Endothelial cell of umbilical vein (primary cell): Measurements from ENCODE around the gene IQCE. TPM values are rescaled to one million over a fixed set of nuclear protein-coding genes. Genes with fewer than 3 reads are reported as not detected.

ENCODE experiments used
- BruUV-seq: library from RNA; stranded (reverse); fragments of 400-500 nt; replicated peaks from 2 replicates; lab custom pipeline; 2021; lab: Mats Ljungman, UMichigan
- CTCF ChIA-PET: fragments of 300-600, 350-600 bp; sonication (Branson Sonifier 250); formaldehyde crosslinking; loops from one replicate; lab custom pipeline; 2021; ENCODE audit warnings: antibody characterized with exemption, inconsistent platforms; lab: Charles Lee
- POLR2A ChIA-PET: fragments of 300-600, 350-600 bp; sonication (Branson Sonifier 250); formaldehyde crosslinking; loops from one replicate; lab custom pipeline; 2021; ENCODE audit warnings: antibody characterized with exemption, inconsistent platforms; lab: Charles Lee
- DNase-seq: peaks from one replicate; pipeline ENCODE4 v3.0.0-alpha.2; 2011; ENCODE audit warnings: low read depth, low spot score
- FAIRE-seq: peaks from 2 replicates; lab custom pipeline; 2011; peaks lifted over from hg19 to GRCh38; lab: Jason Lieb, UNC
- H2AFZ ChIP-seq: 2 replicates; pipeline ENCODE4 v1.6.0; 2012; ENCODE audit warnings: low read depth, low read length, control low read depth, inconsistent platforms
- H3K27ac ChIP-seq: 2 replicates; pipeline ENCODE4 v1.5.1; 2011; ENCODE audit warnings: low read depth, mild to moderate bottlenecking, control low read depth, low read length, moderate library complexity; ENCODE audit not compliant: insufficient read depth
- H3K27me3 ChIP-seq, 2 experiments: 2 replicates each; pipeline versions ENCODE4 v1.6.0 to v1.6.1; 2011; ENCODE audit warnings: low read length in 2 of 2, mixed read lengths in 1 of 2; ENCODE audit not compliant: control insufficient read depth in 2 of 2, insufficient read depth in 2 of 2
- H3K36me3 ChIP-seq, 2 experiments: 2 replicates in 1 of 2; 3 replicates in 1 of 2; pipeline ENCODE4 v1.5.1; 2011; ENCODE audit warnings: low read length in 2 of 2, mild to moderate bottlenecking in 1 of 2, moderate library complexity in 1 of 2; ENCODE audit not compliant: control insufficient read depth in 2 of 2, insufficient read depth in 2 of 2; ENCODE audit errors: extremely low read depth in 1 of 2
- H3K4me1 ChIP-seq: 3 replicates; pipeline ENCODE4 v1.5.1; 2011; ENCODE audit warnings: mild to moderate bottlenecking, low read length; ENCODE audit not compliant: control insufficient read depth, insufficient read depth; ENCODE audit errors: extremely low read depth
- H3K4me2 ChIP-seq: 2 replicates; pipeline ENCODE4 v1.6.1; 2011; ENCODE audit warnings: low read length, control low read depth, mixed read lengths; ENCODE audit not compliant: insufficient read depth
- H3K4me3 ChIP-seq, 3 experiments: fragments of 200-600 bp in 1 of 3; sonication (generic), shearing (Covaris generic) in 1 of 3; replicated peaks in 1 of 3; 2 replicates each; pipeline ENCODE4 v1.5.1; 2011 to 2016; ENCODE audit warnings: control low read depth in 3 of 3, low read length in 3 of 3, mild to moderate bottlenecking in 2 of 3, inconsistent platforms in 1 of 3, low read depth in 1 of 3, moderate library complexity in 1 of 3; ENCODE audit not compliant: insufficient read depth in 1 of 3
- H3K79me2 ChIP-seq: 2 replicates; pipeline ENCODE4 v1.6.0; 2012; ENCODE audit warnings: low read length, inconsistent platforms; ENCODE audit not compliant: control insufficient read depth, insufficient read depth
- H3K9ac ChIP-seq: replicated peaks from 2 replicates; pipeline ENCODE3; 2011; ENCODE audit warnings: low read length, control low read depth; ENCODE audit not compliant: insufficient read depth; ENCODE audit errors: extremely low read depth
- H3K9me1 ChIP-seq: replicated peaks from 3 replicates; pipeline ENCODE4 v1.6.0; 2011; ENCODE audit warnings: mild to moderate bottlenecking, low read length; ENCODE audit not compliant: control insufficient read depth, insufficient read depth; ENCODE audit errors: extremely low read depth
- H3K9me3 ChIP-seq: replicated peaks from 2 replicates; pipeline ENCODE4 v1.5.1; 2012; ENCODE audit warnings: low read length, inconsistent platforms; ENCODE audit not compliant: control insufficient read depth, insufficient read depth
- H4K20me1 ChIP-seq: replicated peaks from 2 replicates; pipeline ENCODE3; 2011; ENCODE audit warnings: mild to moderate bottlenecking, low read length; ENCODE audit not compliant: control insufficient read depth, insufficient read depth; ENCODE audit errors: extremely low read depth
- EZH2 ChIP-seq: IDR thresholded peaks from 2 replicates; pipeline ENCODE4 v1.6.1; 2012; ENCODE audit warnings: borderline replicate concordance, low read depth, mild to moderate bottlenecking, moderate library complexity, low read length, inconsistent platforms; ENCODE audit not compliant: severe bottlenecking
- FOS ChIP-seq: IDR thresholded peaks from 2 replicates; pipeline ENCODE4 v1.6.1; 2011; ENCODE audit warnings: mild to moderate bottlenecking, low read length, moderate library complexity, borderline replicate concordance; ENCODE audit not compliant: insufficient read depth
- GATA2 ChIP-seq: IDR thresholded peaks from 2 replicates; pipeline ENCODE4 v1.7.0; 2011; ENCODE audit warnings: low read depth, mild to moderate bottlenecking, moderate library complexity, mixed read lengths, low read length; ENCODE audit not compliant: insufficient read length, insufficient read depth
- JUN ChIP-seq: IDR thresholded peaks from 2 replicates; pipeline ENCODE4 v1.6.1; 2011; ENCODE audit warnings: borderline replicate concordance, low read depth; ENCODE audit not compliant: insufficient read length, insufficient read depth
- MAX ChIP-seq: IDR thresholded peaks from 2 replicates; pipeline ENCODE4 v1.6.1; 2011; ENCODE audit not compliant: insufficient read depth, insufficient read length
- MYC ChIP-seq: IDR thresholded peaks from one replicate; pipeline ENCODE4 v1.6.1; 2011; ENCODE audit warnings: mild to moderate bottlenecking, low read depth, low read length
- POLR2A ChIP-seq: IDR thresholded peaks from 2 replicates; pipeline ENCODE4 v1.6.1; 2012; ENCODE audit warnings: low read depth, mild to moderate bottlenecking, control low read depth, low read length
- POLR2AphosphoS5 ChIP-seq: IDR thresholded peaks from 2 replicates; pipeline ENCODE4 v1.6.1; 2012; ENCODE audit warnings: low read depth, mild to moderate bottlenecking, control low read depth, low read length, moderate library complexity; ENCODE audit not compliant: insufficient read depth
- dilution Hi-C: fragments of 300-500 bp; cut with MboI; formaldehyde crosslinking; loops from one replicate; pipeline ENCODE4 v1.15.0; 2019; ENCODE audit warnings: low sequenced_read_pairs; ENCODE audit not compliant: extremely low pct_ligation_motif_present
- intact Hi-C: fragments of 100-400 bp; cut with micrococcal nuclease; formaldehyde crosslinking; loops from one replicate; pipeline ENCODE4 v1.10.0; 2022
- polyA plus RNA-seq, 4 experiments: library from polyadenylated mRNA; depleted of rRNA in 3 of 4; stranded (reverse) in 3 of 4; unstranded in 1 of 4; fragments of >200 nt; gene quantifications; 2 replicates each; pipeline versions ENCODE4 v1.2.1 to v1.2.3, GENCODE V29; 2011 to 2012; ENCODE audit warnings: missing spikeins in 1 of 4
- total RNA-seq: library from RNA; stranded (reverse); gene quantifications from 2 replicates; pipeline ENCODE4 v1.2.3, GENCODE V29; 2021
- TF ChIP-seq, protein P1 (sequence below), 2 donors: IDR thresholded peaks; 1 replicate in 1 of 2; 2 replicates in 1 of 2; pipeline ENCODE4 v1.5.1; 2011; ENCODE audit warnings: low read length in 2 of 2, mild to moderate bottlenecking in 2 of 2, moderate library complexity in 2 of 2, control low read depth in 1 of 2, inconsistent platforms in 1 of 2, low read depth in 1 of 2; ENCODE audit not compliant: insufficient read depth in 1 of 2; ENCODE audit errors: extremely low read depth in 1 of 2

The IQCE gene
- total and polyA plus RNA-seq, 2 donors (not counting 3 experiments of a cell fraction or from before 2014, with no cell fraction given), result 4.9 to 14.5 TPM

DNA sequence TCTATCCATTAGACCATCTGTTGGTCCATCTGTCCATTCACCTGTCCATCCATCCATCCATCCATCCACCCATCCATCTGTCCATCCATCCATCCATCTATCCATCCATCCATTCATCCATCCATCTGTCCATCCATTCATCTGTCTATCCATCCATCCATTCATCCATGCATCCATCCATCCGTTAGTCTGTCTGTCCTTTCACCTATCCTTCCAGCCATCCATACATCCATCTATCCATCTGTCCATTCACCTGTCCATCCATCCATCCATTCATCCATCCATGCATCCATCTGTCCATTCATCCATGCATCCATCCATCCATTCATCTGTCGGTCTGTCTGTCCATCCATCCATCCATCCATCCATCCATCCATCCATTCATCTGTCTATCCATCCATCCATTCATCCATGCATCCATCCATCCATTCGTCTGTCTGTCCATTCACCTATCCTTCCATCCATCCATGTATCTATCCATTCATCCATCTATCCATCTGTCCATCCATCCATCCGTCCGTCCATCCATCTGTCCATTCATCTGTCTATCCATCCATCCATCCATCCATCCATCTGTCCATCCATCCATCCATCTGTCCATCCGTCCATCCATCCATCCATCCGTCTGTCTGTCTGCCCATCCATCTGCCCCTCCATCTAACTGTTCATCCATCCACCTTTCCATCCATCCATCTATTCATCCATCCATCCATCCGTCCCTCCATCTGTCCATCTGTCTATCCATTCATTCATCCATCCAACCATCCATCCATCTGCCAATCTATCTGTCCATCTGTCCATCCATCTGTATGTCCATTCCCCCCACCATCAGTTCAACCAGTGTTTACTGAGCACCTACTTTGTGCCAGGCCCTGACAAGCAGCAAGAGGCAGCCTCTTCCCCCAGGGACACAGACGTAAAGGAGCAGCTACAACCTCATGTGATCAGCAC is 44.0 kb upstream of the IQCE start:
- H3K9me3 ChIP-seq, result no peaks in the 10 kb centered on the region
- no peak overlapping the region for H2AFZ ChIP-seq
- H3K27me3 ChIP-seq, result no peaks in the 10 kb centered on the region
- H3K9me1 ChIP-seq, result no peaks in the 10 kb centered on the region
- FAIRE-seq (no peak), DNase-seq (no peak)
- no peaks in the 10 kb centered on the region for H3K36me3 ChIP-seq
- H3K27ac ChIP-seq, result no peak overlapping the region
- intact Hi-C loops (no loop called here), dilution Hi-C loops (no loop called here)
- H3K4me2 ChIP-seq, result no peak overlapping the region
- H3K9ac ChIP-seq, result no peak overlapping the region
- ChIA-PET CTCF (no interaction called here), POLR2A (no interaction called here)
- no peaks in the 10 kb centered on the region for H3K79me2 ChIP-seq
- no peak for TF ChIP-seq GATA2
- BruUV-seq, result no TSS peak
- H3K4me1 ChIP-seq, result peaks cover 24% of the 10 kb centered on the region
- no peak overlapping the region for H3K4me3 ChIP-seq
- H4K20me1 ChIP-seq, result no peaks in the 10 kb centered on the region

GRCh38 chr7:2515424-2516193 is 43.2 kb upstream of the IQCE start:
- H3K4me1 ChIP-seq, result peaks cover 25% of the 10 kb centered on the region
- POLR2A ChIA-PET, result no interaction called here
- FAIRE-seq, result no peak

More at GRCh38 chr7:2515424-2516193, 43.2 kb upstream of the IQCE start:
- Histone ChIP-seq H4K20me1 (no peaks in the 10 kb centered on the region), H3K9me3 (no peaks in the 10 kb centered on the region), H2AFZ (no peak overlapping the region), H3K9me1 (no peaks in the 10 kb centered on the region), H3K36me3 (no peaks in the 10 kb centered on the region), H3K79me2 (no peaks in the 10 kb centered on the region), H3K4me3 (no peak overlapping the region), H3K27ac (no peak overlapping the region), H3K4me2 (no peak overlapping the region), H3K27me3 (no peaks in the 10 kb centered on the region), H3K9ac (no peak overlapping the region)
- dilution Hi-C loops (no loop called here), intact Hi-C loops (no loop called here)
- BruUV-seq, result no TSS peak
- no peak for TF ChIP-seq FOS
- no peak for TF ChIP-seq JUN
- TF ChIP-seq POLR2AphosphoS5, result no peak
- TF ChIP-seq, protein P1, sequence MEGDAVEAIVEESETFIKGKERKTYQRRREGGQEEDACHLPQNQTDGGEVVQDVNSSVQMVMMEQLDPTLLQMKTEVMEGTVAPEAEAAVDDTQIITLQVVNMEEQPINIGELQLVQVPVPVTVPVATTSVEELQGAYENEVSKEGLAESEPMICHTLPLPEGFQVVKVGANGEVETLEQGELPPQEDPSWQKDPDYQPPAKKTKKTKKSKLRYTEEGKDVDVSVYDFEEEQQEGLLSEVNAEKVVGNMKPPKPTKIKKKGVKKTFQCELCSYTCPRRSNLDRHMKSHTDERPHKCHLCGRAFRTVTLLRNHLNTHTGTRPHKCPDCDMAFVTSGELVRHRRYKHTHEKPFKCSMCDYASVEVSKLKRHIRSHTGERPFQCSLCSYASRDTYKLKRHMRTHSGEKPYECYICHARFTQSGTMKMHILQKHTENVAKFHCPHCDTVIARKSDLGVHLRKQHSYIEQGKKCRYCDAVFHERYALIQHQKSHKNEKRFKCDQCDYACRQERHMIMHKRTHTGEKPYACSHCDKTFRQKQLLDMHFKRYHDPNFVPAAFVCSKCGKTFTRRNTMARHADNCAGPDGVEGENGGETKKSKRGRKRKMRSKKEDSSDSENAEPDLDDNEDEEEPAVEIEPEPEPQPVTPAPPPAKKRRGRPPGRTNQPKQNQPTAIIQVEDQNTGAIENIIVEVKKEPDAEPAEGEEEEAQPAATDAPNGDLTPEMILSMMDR (IDR thresholded peaks at IDR 0.05; ENCODE audit: extremely low read depth in 1 of 2, insufficient read depth in 1 of 2, low read depth in 1 of 2, low read length in 2 of 2), result no peak
- no peak for TF ChIP-seq GATA2
- TF ChIP-seq MAX, result no peak
- no peak for TF ChIP-seq MYC
- TF ChIP-seq POLR2A, result no peak
- no peak for TF ChIP-seq EZH2
- no peak for DNase-seq
- CTCF ChIA-PET, result no interaction called here
